ENCODE measurements around the gene DCTN4.

The DCTN4 gene

DNA sequence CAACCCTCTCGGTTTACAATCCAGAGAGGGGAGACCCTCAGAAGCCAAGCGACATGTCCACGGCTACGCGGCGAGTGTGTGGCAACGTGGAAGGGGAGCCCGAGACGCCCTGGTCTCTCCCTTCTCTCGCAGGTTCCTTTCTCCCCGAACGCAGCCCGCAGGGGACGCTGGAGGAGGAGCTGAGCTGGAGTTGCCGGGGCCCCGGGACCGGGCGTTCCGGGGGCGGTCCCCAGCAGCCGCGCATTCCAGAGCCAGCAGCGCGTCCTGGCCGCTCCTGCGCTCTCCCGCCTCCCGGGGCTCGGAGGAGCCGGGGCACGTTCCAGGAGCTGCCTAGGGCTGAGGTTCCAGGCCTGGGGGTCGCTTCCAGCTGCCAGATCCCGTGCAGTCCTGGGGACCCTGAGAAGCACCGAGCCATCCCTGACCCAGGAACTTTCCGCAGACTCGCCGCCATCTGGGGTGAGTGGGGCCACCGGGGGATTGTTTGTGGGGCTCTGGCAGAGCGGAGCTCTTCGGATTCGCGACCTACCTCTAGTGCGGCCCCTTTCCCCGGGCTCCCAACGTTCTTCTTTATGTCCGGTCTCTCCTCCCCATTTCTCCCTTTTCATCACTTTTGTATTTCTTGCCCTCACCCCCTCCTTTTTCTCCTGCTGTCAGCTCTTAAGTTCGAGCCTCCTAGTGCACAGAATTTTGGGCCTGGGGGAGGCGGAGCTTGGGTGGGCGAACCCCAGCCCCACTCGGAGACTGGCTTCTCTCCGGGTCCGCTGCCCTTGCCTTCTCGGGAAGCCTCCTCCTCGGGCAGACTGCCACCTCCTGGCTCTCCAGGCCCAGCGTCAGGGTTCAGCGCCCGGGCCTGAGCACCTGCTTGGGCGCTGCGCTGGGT lies 19.9 kb upstream of the DCTN4 start, which contains the start of gene SMIM3:
Gene SMIM3 (plus strand): TSS at position 241 of the 880 bp plus-strand sequence. CDS start 16,684 bp downstream, outside the sequence.
- TF ChIP-seq, protein P1, sequence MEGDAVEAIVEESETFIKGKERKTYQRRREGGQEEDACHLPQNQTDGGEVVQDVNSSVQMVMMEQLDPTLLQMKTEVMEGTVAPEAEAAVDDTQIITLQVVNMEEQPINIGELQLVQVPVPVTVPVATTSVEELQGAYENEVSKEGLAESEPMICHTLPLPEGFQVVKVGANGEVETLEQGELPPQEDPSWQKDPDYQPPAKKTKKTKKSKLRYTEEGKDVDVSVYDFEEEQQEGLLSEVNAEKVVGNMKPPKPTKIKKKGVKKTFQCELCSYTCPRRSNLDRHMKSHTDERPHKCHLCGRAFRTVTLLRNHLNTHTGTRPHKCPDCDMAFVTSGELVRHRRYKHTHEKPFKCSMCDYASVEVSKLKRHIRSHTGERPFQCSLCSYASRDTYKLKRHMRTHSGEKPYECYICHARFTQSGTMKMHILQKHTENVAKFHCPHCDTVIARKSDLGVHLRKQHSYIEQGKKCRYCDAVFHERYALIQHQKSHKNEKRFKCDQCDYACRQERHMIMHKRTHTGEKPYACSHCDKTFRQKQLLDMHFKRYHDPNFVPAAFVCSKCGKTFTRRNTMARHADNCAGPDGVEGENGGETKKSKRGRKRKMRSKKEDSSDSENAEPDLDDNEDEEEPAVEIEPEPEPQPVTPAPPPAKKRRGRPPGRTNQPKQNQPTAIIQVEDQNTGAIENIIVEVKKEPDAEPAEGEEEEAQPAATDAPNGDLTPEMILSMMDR (IDR thresholded peaks at IDR 0.05; ENCODE audit: low read depth, low read length) = peak; percentile 43
- DNase-seq (ENCODE audit: low read depth in 2 of 2) = peak; percentile 71 to 79
- peak within 1 kb of the TSS; percentile 83 to 97 for H3K4me3 ChIP-seq (replicated peaks in 1 of 2; ENCODE audit: low read depth in 2 of 2, low read length in 2 of 2)

DNA sequence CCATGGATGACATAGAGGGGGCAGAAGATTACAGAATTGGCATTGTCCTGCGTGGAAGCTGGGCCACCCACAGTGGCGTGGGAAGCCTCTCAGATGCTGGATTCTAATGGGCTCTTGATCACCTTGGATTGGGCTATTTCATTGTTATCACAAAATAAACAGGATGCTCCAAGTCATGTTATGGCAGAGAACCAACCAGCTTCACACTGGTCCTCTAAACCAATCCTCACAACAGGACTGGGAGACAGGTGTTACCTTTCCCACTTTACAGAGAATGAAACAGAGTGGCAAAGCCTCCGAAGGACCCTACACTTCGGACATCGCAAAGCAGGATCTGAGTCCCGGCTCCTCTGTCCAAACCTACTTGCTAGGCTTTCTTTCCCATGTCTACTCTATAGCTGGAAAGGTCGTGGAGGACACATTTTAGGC lies 19.3 kb upstream of the DCTN4 start:
- DNase-seq (ENCODE audit: low read depth in 2 of 2) = peak; percentile 51 to 63
- TF ChIP-seq, protein P1 (IDR thresholded peaks at IDR 0.05; ENCODE audit: low read depth, low read length) = no peak

DNA sequence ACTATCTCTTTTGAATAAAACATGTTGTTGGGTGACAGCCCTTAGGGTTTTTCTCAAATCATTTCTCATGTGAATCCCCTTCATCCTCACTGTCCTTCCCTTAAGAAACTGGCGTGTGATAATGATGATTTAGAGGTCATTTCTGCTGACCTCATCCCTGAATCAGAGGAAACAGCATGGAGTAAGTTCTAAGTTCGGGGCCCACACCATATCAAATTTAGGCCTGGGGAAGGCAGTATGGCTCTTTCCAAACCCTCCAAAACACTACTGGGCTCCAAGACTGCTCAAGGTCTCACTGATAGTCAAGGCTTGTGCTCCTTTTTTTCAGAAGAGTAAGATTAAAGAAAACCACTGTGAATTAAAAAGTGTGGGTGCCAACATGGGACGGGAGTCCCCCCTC lies 18.9 kb upstream of the DCTN4 start:
- peak in 1 of 2 donors; percentile 23 for DNase-seq (ENCODE audit: low read depth in 2 of 2)
- TF ChIP-seq, protein P1 (IDR thresholded peaks at IDR 0.05; ENCODE audit: low read depth, low read length) = no peak
- H3K4me3 ChIP-seq (replicated peaks in 1 of 2; ENCODE audit: low read depth in 2 of 2, low read length in 2 of 2) = peak overlapping the region in 1 of 2 donors; percentile 97

More for the DNA sequence above, 19.3 kb upstream of the DCTN4 start:
- peak overlapping the region; percentile 83 to 97 for H3K4me3 ChIP-seq (replicated peaks in 1 of 2; ENCODE audit: low read depth in 2 of 2, low read length in 2 of 2)

DNA sequence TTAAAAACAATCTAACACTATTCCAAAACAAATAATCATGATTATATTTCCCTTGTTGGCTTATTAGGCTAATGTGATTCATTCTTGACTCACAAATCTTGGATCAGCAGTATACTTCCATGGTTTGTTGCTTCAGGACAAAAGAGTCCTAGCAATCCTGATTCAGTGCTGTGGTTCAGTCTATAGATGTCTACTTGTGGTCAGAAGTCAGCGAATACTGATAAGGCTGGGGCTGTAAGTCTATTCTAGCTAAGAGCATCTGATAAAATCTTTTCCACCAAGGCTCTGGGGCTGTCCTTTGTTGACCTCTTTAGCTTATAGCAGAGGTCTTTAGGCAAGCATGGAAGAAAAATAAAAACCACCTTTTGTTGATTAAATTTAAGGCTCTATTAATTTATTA lies 15.3 kb upstream of the DCTN4 start:
- no peak overlapping the region for H3K4me3 ChIP-seq (replicated peaks in 1 of 2; ENCODE audit: low read depth in 2 of 2, low read length in 2 of 2)
- DNase-seq (ENCODE audit: low read depth in 2 of 2) = peak; percentile 76 to 88
- TF ChIP-seq, protein P1 (IDR thresholded peaks at IDR 0.05; ENCODE audit: low read depth, low read length) = no peak

DNA sequence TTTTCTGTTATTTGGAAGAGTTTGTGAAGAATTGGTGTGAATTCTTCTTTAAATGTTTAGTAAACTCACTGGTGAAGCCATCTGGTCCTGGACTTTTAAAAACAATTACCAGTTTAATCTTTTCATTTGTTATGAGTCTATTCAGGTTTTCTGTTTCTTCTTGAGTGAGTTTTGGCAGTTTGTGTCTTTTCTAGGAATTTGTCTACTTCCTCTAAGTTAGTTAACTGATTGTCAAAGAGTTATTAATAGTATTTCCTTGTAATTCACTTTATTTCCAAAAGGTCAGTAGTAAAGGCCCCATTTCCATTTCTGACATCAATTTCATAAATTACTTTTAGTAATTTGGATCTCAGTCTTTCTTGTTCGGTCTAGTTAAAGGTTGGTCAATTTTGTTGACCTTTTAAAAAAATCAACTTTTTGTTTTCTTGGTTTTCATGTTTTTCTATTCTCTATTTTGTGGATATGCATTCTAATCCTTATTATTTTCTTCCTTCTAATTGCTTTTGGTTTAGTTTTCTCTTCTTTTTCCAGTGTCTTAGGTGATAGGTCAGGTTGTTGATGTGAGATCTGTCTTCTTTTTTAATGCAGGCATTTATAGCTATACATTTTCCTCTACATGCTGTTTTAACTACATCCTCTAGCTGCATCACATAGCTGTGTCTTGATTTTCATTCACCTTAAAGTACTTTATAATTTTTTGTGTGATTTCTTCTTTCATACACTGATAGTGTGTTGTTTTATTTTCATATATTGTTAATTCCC lies 12.4 kb upstream of the DCTN4 start:
- TF ChIP-seq, protein P1 (IDR thresholded peaks at IDR 0.05; ENCODE audit: low read depth, low read length) = no peak
- no peak for DNase-seq (ENCODE audit: low read depth in 2 of 2)
- H3K4me3 ChIP-seq (replicated peaks in 1 of 2; ENCODE audit: low read depth in 2 of 2, low read length in 2 of 2) = no peak overlapping the region

DNA sequence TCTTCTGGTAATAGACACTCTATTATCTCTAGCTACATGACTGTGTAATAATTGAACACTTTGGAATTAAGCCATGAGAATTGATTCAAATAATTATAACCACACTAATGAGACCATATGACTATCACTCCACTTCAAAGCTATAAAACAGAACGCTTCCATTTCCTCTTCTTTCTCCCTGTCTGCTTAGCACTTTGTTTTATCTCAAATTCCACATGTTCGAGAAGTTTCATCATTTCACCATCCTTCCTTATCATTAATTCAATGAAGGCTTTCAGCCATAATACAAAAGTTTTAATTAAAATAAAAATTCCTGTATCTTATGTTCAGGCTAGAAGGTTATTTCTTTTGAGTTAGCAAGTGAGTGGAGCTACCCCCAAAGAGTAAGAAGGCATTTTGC lies 7.4 kb upstream of the DCTN4 start:
- DNase-seq (ENCODE audit: low read depth in 2 of 2) = no peak
- TF ChIP-seq, protein P1 (IDR thresholded peaks at IDR 0.05; ENCODE audit: low read depth, low read length) = no peak
- no peak overlapping the region for H3K4me3 ChIP-seq (replicated peaks in 1 of 2; ENCODE audit: low read depth in 2 of 2, low read length in 2 of 2)

All from cardiac fibroblast (primary cell).